ENCODE results near the gene MPL. TPM values are rescaled to one million over a fixed set of nuclear protein-coding genes. Genes with fewer than 3 reads are reported as not detected.
"Not testable (repeated sequence)": the region's sequence is repeated elsewhere in the genome, so short reads cannot be mapped to it uniquely, and the experiment has no call there.

The MPL gene
- total RNA-seq, 4 donors from 2014 or later = not detected

DNA sequence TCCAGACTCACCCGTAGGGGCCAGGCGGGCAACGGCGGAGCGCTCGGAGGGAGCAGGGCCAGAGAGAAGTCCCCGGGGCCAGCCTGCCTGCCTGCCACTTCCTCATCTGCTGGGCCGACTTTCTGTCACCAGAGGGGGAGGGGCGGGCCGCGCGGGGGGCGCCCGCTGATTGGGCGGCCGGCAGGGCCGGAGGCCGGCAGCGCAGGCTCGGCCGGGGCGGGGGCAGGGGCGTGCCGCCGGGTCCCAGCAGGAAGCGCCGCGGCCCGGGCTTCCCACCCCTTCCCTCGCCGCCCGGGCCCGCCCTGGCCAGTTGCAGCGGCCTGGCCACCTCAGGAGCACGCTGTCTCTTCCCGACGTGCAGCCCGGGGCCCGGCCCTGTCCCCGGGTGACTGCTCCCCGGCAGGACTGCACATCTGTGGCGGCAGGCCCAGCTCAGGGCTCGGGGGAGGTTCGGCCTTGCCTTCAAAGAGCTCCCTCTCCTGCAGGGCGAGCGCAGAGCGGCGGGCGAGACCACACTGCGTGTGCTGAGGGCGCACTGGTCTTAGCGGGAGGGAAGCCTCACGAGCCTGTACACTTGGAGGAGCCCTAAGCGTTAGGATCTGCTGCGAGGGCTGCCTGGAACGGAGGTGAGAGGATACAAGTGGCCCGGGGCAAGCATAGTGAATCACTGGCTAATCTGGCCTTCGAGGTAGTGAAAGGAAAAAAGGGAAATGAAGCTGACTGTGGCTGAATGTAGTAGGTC is 30.5 kb downstream of the MPL start, which contains the start of gene ELOVL1:
Gene ELOVL1 (minus strand): TSS at position 108 of the 742 bp plus-strand sequence. CDS start 2,402 bp downstream, outside the sequence.
- DNase-seq (ENCODE audit: low spot score in 2 of 2) = peak; percentile 93
- Histone ChIP-seq H3K36me3 (peaks cover 25% of the 10 kb centered on the region), H3K9me3 (no peaks in the 10 kb centered on the region), H3K4me1 (peaks cover 41% of the 10 kb centered on the region), H3K27ac (peak within 1 kb of the TSS; percentile 96), H3K27me3 (no peaks in the 10 kb centered on the region), H3K4me3 (peak within 1 kb of the TSS; percentile 80)
- TF ChIP-seq, protein P1, sequence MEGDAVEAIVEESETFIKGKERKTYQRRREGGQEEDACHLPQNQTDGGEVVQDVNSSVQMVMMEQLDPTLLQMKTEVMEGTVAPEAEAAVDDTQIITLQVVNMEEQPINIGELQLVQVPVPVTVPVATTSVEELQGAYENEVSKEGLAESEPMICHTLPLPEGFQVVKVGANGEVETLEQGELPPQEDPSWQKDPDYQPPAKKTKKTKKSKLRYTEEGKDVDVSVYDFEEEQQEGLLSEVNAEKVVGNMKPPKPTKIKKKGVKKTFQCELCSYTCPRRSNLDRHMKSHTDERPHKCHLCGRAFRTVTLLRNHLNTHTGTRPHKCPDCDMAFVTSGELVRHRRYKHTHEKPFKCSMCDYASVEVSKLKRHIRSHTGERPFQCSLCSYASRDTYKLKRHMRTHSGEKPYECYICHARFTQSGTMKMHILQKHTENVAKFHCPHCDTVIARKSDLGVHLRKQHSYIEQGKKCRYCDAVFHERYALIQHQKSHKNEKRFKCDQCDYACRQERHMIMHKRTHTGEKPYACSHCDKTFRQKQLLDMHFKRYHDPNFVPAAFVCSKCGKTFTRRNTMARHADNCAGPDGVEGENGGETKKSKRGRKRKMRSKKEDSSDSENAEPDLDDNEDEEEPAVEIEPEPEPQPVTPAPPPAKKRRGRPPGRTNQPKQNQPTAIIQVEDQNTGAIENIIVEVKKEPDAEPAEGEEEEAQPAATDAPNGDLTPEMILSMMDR (IDR thresholded peaks at IDR 0.05) = peak in 1 of 2 donors; percentile 7
- TF ChIP-seq POLR2AphosphoS5 (IDR thresholded peaks at IDR 0.05) (peak in 2 of 3 donors; percentile 9 to 27), POLR2A (IDR thresholded peaks at IDR 0.05) (peak; percentile 19 to 45), EP300 (IDR thresholded peaks at IDR 0.05) (no peak)
- WGBS = under 1% methylated on average over 20 of the region's 58 CpGs

DNA sequence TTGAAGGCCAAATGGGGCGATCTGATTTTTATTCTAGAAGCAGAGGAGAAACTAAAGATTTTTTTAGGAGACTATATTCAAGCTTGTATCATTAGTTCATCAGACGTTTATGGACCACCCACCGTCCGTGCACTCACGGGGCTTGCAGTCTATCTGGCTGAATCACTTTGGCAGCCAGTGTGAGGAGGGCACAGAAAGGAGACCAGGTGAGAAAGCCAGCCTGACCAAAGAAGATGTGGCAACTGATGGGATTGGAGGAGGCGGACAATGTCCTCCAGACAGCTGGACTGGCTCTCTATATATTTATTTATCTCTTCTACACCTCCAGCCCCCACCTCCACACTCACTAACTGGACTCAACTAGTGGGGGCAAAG is 31.0 kb downstream of the MPL start:
- DNase-seq (ENCODE audit: low spot score in 2 of 2) = no peak
- Histone ChIP-seq H3K4me1 (peaks cover 41% of the 10 kb centered on the region), H3K27ac (peak overlapping the region; percentile 96), H3K9me3 (no peaks in the 10 kb centered on the region), H3K27me3 (no peaks in the 10 kb centered on the region), H3K36me3 (peaks cover 19% of the 10 kb centered on the region), H3K4me3 (peak overlapping the region; percentile 80)
- TF ChIP-seq, protein P1 (IDR thresholded peaks at IDR 0.05) = no peak
- no peak for TF ChIP-seq POLR2AphosphoS5 (IDR thresholded peaks at IDR 0.05)
- TF ChIP-seq EP300 (IDR thresholded peaks at IDR 0.05) = no peak
- TF ChIP-seq POLR2A (IDR thresholded peaks at IDR 0.05) = no peak
- WGBS = 12% methylated on average over 6 of the region's 6 CpGs

DNA sequence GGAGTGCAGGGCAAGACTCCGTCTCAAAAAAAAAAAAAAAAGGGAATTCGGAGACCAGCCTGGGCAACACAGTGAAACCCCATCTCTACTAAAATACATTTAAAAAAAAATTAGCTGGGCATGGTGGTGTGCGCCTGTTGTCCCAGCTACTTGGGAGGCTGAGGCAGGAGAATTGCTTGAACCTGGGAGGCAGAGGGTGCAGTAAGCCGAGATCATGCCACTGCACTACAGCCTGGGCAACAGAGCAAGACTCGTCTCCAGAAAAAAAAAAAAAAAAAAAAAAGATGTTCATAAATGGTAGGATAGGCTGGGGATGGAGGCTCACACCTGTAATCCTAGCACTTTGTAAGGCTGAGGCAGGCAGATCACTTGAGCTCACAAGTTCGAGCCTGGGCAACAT is 32.2 kb downstream of the MPL start:
- not testable (repeated sequence) for DNase-seq (ENCODE audit: low spot score in 2 of 2); H3K9me3 ChIP-seq; H3K27me3 ChIP-seq; H3K4me3 ChIP-seq; H3K27ac ChIP-seq; H3K36me3 ChIP-seq
- WGBS = 92% methylated on average over 6 of the region's 6 CpGs
- H3K4me1 ChIP-seq = peaks cover 41% of the 10 kb centered on the region

DNA sequence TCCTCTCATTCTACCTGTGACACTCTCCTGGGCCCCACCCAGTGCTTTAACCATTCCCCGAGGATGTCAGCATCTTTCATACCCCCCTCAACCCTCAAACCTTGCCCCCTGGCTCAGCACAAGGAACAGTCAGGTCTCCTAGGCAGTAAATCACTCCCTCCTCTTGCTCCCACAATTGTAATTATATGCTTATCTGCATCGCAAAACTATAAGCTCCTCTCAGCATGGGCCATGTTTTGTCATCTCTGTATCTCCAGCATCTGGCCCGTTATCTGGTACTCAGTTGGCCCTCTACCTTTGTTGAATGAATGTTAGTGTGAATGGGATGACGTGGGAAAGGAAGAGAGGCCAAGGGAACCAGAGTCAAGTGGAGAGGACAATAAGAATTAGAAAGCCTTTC is 32.9 kb downstream of the MPL start:
- no peak for DNase-seq (ENCODE audit: low spot score in 2 of 2)
- Histone ChIP-seq H3K36me3 (peaks cover under 1% of the 10 kb centered on the region), H3K27ac (no peak overlapping the region), H3K9me3 (no peaks in the 10 kb centered on the region), H3K4me3 (no peak overlapping the region), H3K4me1 (peaks cover 35% of the 10 kb centered on the region), H3K27me3 (no peaks in the 10 kb centered on the region)
- 76% methylated on average over 4 of the region's 4 CpGs for WGBS
- TF ChIP-seq POLR2AphosphoS5 (IDR thresholded peaks at IDR 0.05) = no peak
- TF ChIP-seq EP300 (IDR thresholded peaks at IDR 0.05) = no peak

DNA sequence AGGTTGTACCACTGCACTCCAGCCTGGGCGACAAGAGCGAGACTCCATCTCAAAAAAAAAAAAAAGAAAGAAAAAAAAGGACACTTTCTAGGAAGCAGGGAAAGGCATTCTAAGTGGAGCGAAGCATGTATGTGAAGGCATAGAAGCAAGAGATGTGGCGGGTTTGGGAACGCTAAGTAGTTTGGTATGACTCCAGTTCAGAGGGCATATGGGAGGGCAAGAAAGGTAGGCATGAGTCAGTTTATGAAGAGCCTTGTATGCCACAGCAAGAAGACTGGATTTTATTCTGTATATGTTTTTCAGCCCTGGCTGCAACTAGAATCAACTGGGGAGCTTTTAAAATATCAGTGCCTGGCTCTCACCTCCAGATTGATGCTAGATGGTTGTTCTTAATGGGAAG is 34.6 kb downstream of the MPL start:
- H3K4me3 ChIP-seq = no peak overlapping the region
- 93% methylated on average over 5 of the region's 5 CpGs for WGBS
- no peaks in the 10 kb centered on the region for H3K9me3 ChIP-seq
- H3K27ac ChIP-seq = no peak overlapping the region
- TF ChIP-seq EP300 (IDR thresholded peaks at IDR 0.05) (no peak), POLR2AphosphoS5 (IDR thresholded peaks at IDR 0.05) (no peak), POLR2A (IDR thresholded peaks at IDR 0.05) (no peak)
- TF ChIP-seq, protein P1 (IDR thresholded peaks at IDR 0.05) = no peak
- H3K4me1 ChIP-seq = peaks cover 19% of the 10 kb centered on the region
- H3K36me3 ChIP-seq = no peaks in the 10 kb centered on the region
- no peaks in the 10 kb centered on the region for H3K27me3 ChIP-seq
- no peak for DNase-seq (ENCODE audit: low spot score in 2 of 2)

DNA sequence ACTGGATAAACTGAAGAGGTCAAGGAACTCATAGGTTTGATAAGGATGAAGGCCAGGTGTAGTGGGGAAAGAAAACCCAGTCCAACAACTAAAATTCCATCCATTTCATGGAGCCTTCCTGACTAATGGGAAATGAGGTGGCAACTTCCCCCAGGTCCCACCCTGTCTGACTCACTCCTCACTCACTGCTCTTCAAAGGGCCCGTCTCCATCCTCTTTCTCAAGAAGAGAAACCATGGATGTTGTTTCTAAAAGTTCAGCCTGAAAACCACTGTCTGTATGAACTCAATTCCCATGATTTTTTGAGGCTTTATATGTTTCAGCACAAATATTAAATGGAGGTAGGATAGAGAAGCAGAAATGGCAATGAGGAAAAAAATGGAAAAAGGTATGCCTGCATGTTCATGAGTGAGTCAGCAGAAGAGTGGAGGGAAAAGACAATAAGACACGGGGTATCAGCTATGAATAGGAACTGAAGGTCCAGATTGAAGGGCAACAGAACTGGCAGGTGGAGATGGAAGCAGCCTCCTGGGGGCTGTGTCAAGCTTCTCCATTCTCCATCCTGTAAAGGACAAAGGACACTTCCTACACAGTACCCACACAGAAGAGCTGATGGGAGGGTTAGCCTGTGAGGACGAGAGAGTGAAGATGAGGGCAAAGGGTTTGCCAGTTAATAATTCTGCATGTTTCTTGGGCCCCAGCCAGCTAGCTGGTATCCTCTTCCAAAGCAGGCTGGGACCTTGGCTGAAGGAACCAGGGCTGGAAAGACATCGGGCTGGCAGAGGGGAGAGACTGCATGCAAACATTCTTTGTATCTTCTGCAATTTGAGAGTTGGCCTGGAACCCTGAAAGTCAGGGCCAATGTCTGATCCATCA is 35.7 kb downstream of the MPL start:
- DNase-seq (ENCODE audit: low spot score in 2 of 2) = no peak
- Histone ChIP-seq H3K27me3 (no peaks in the 10 kb centered on the region), H3K4me1 (peaks cover 14% of the 10 kb centered on the region), H3K36me3 (no peaks in the 10 kb centered on the region), H3K4me3 (no peak overlapping the region), H3K9me3 (no peaks in the 10 kb centered on the region), H3K27ac (no peak overlapping the region)
- TF ChIP-seq POLR2AphosphoS5 (IDR thresholded peaks at IDR 0.05) (no peak), EP300 (IDR thresholded peaks at IDR 0.05) (no peak), POLR2A (IDR thresholded peaks at IDR 0.05) (no peak)
- TF ChIP-seq, protein P1 (IDR thresholded peaks at IDR 0.05) = no peak
- 42% methylated on average over 4 of the region's 4 CpGs for WGBS
